ENCODE data around the gene TRIM65. TPM values are rescaled to one million over a fixed set of nuclear protein-coding genes. Genes with fewer than 3 reads are reported as not detected.
"Not testable (repeated sequence)": the region's sequence is repeated elsewhere in the genome, so short reads cannot be mapped to it uniquely, and the experiment has no call there.

The TRIM65 gene
- polyA plus RNA-seq, 1 donor from 2014 or later: 1.5 TPM

- Histone ChIP-seq H3K79me2 (replicated peaks; ENCODE audit: insufficient read depth, low read length) (no peaks in the 10 kb centered on the region), H3K9me2 (ENCODE audit: insufficient read depth, low read length) (no peaks in the 10 kb centered on the region), H3K4me3 (ENCODE audit: low read length) (no peak overlapping the region), H3K4me2 (ENCODE audit: low read length) (no peak overlapping the region), H2AFZ (ENCODE audit: low read depth, low read length) (no peak overlapping the region), H3F3A (ENCODE audit: insufficient read depth, low read length, poor library complexity, severe bottlenecking) (no peaks in the 10 kb centered on the region), H3K27me3 (ENCODE audit: insufficient read depth, low read depth, low read length) (peaks cover 23% of the 10 kb centered on the region), H3K9ac (ENCODE audit: low read length) (no peak overlapping the region), H3K9me3 (ENCODE audit: low read length) (no peaks in the 10 kb centered on the region), H4K20me1 (ENCODE audit: insufficient read depth) (no peaks in the 10 kb centered on the region), H3K36me3 (ENCODE audit: insufficient read depth, low read length) (no peaks in the 10 kb centered on the region), H3K27ac (ENCODE audit: low read length) (no peak overlapping the region)
- TF ChIP-seq RAD21 (conservative IDR thresholded peaks at IDR 0.05) (no peak), TAF1 (IDR thresholded peaks at IDR 0.05; ENCODE audit: low read depth) (no peak), SMC3 (conservative IDR thresholded peaks at IDR 0.05; ENCODE audit: poor library complexity) (no peak), EP300 (conservative IDR thresholded peaks at IDR 0.05; ENCODE audit: poor library complexity, severe bottlenecking) (no peak), EZH2 (IDR thresholded peaks at IDR 0.05; ENCODE audit: borderline replicate concordance, insufficient read depth, low read length, poor library complexity, severe bottlenecking) (no peak), MXI1 (conservative IDR thresholded peaks at IDR 0.05; ENCODE audit: poor library complexity, severe bottlenecking) (no peak)
- TF ChIP-seq, protein P1, sequence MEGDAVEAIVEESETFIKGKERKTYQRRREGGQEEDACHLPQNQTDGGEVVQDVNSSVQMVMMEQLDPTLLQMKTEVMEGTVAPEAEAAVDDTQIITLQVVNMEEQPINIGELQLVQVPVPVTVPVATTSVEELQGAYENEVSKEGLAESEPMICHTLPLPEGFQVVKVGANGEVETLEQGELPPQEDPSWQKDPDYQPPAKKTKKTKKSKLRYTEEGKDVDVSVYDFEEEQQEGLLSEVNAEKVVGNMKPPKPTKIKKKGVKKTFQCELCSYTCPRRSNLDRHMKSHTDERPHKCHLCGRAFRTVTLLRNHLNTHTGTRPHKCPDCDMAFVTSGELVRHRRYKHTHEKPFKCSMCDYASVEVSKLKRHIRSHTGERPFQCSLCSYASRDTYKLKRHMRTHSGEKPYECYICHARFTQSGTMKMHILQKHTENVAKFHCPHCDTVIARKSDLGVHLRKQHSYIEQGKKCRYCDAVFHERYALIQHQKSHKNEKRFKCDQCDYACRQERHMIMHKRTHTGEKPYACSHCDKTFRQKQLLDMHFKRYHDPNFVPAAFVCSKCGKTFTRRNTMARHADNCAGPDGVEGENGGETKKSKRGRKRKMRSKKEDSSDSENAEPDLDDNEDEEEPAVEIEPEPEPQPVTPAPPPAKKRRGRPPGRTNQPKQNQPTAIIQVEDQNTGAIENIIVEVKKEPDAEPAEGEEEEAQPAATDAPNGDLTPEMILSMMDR (IDR thresholded peaks at IDR 0.05; ENCODE audit: poor library complexity, severe bottlenecking): no peak
- TF ChIP-seq, protein P2, sequence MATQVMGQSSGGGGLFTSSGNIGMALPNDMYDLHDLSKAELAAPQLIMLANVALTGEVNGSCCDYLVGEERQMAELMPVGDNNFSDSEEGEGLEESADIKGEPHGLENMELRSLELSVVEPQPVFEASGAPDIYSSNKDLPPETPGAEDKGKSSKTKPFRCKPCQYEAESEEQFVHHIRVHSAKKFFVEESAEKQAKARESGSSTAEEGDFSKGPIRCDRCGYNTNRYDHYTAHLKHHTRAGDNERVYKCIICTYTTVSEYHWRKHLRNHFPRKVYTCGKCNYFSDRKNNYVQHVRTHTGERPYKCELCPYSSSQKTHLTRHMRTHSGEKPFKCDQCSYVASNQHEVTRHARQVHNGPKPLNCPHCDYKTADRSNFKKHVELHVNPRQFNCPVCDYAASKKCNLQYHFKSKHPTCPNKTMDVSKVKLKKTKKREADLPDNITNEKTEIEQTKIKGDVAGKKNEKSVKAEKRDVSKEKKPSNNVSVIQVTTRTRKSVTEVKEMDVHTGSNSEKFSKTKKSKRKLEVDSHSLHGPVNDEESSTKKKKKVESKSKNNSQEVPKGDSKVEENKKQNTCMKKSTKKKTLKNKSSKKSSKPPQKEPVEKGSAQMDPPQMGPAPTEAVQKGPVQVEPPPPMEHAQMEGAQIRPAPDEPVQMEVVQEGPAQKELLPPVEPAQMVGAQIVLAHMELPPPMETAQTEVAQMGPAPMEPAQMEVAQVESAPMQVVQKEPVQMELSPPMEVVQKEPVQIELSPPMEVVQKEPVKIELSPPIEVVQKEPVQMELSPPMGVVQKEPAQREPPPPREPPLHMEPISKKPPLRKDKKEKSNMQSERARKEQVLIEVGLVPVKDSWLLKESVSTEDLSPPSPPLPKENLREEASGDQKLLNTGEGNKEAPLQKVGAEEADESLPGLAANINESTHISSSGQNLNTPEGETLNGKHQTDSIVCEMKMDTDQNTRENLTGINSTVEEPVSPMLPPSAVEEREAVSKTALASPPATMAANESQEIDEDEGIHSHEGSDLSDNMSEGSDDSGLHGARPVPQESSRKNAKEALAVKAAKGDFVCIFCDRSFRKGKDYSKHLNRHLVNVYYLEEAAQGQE (IDR thresholded peaks at IDR 0.05; ENCODE audit: borderline replicate concordance): no peak
Observed at GRCh38 chr17:75872434-75873351, 24.1 kb downstream of the TRIM65 start.

GRCh38 chr17:75870228-75870627, 26.5 kb downstream of the TRIM65 start:
- H4K20me1 ChIP-seq (ENCODE audit: insufficient read depth); H3F3A ChIP-seq (ENCODE audit: insufficient read depth, low read length, poor library complexity, severe bottlenecking); H2AFZ ChIP-seq (ENCODE audit: low read depth, low read length); H3K4me2 ChIP-seq (ENCODE audit: low read length); H3K79me2 ChIP-seq (replicated peaks; ENCODE audit: insufficient read depth, low read length); H3K9me2 ChIP-seq (ENCODE audit: insufficient read depth, low read length); H3K27me3 ChIP-seq (ENCODE audit: insufficient read depth, low read depth, low read length); H3K9ac ChIP-seq (ENCODE audit: low read length); H3K36me3 ChIP-seq (ENCODE audit: insufficient read depth, low read length); H3K27ac ChIP-seq (ENCODE audit: low read length); H3K4me3 ChIP-seq (ENCODE audit: low read length); H3K9me3 ChIP-seq (ENCODE audit: low read length): not testable (repeated sequence)

Measured in neural cell (in vitro differentiated cells).